IMR-90 (cell line): ENCODE results near the gene TTF1. TPM values are rescaled to one million over a fixed set of nuclear protein-coding genes. Genes with fewer than 3 reads are reported as not detected.

Experiments
- ATAC-seq: fragments of 200-7000 bp; cut with Tn5 transposase; 2 replicates; pipeline ENCODE4 v1.9.1; 2020; ENCODE audit warnings: low read depth, mild to moderate bottlenecking, moderate library complexity
- BruUV-seq: library from RNA; stranded (reverse); fragments of 400-500 nt; replicated peaks from 2 replicates; lab custom pipeline; 2021; lab: Mats Ljungman, UMichigan
- CTCF ChIA-PET: fragments of 300-600 bp; formaldehyde crosslinking; extraction: SDS; loops from one replicate; lab custom pipeline; 2021; ENCODE audit warnings: antibody characterized with exemption; lab: Yijun Ruan, JAX
- POLR2A ChIA-PET: fragments of 300-600 bp; sonication (Branson Sonifier 250); formaldehyde crosslinking; loops from one replicate; lab custom pipeline; 2022; ENCODE audit warnings: antibody characterized with exemption; ENCODE audit not compliant: unreplicated experiment; lab: Charles Lee
- DNase-seq: peaks from one replicate; pipeline ENCODE4 v3.0.0; 2013
- H2AFZ ChIP-seq: replicated peaks from 2 replicates; pipeline ENCODE3; 2013; ENCODE audit warnings: low read length, mild to moderate bottlenecking; ENCODE audit not compliant: poor library complexity
- H2AK5ac ChIP-seq: 2 replicates; pipeline ENCODE4 v1.6.1; 2013; ENCODE audit warnings: low read depth, low read length, inconsistent platforms
- H2AK9ac ChIP-seq: replicated peaks from 2 replicates; pipeline ENCODE3; 2013; ENCODE audit warnings: mild to moderate bottlenecking, low read depth, low read length, moderate library complexity; ENCODE audit not compliant: poor library complexity
- H2BK120ac ChIP-seq: 2 replicates; pipeline ENCODE4 v1.6.1; 2013; ENCODE audit warnings: low read depth, low read length, inconsistent platforms
- H2BK15ac ChIP-seq: 3 replicates; pipeline ENCODE4 v1.6.1; 2013; ENCODE audit warnings: low read depth, low read length, inconsistent platforms
- H2BK20ac ChIP-seq: 2 replicates; pipeline ENCODE4 v1.6.1; 2013; ENCODE audit warnings: low read depth, mild to moderate bottlenecking, inconsistent platforms, low read length, moderate library complexity
- H2BK5ac ChIP-seq: 2 replicates; pipeline ENCODE4 v1.6.1; 2013; ENCODE audit warnings: mild to moderate bottlenecking, low read depth, low read length, inconsistent platforms; ENCODE audit not compliant: poor library complexity, severe bottlenecking
- H3K14ac ChIP-seq: replicated peaks from 2 replicates; pipeline ENCODE4 v1.6.1; 2013; ENCODE audit warnings: low read depth, low read length, inconsistent platforms
- H3K18ac ChIP-seq: 2 replicates; pipeline ENCODE4 v1.6.1; 2013; ENCODE audit warnings: low read depth, low read length, control low read depth
- H3K23ac ChIP-seq: 2 replicates; pipeline ENCODE4 v1.6.1; 2013; ENCODE audit warnings: low read depth, low read length, inconsistent platforms
- H3K27ac ChIP-seq: 2 replicates; pipeline ENCODE4 v1.5.1; 2013; ENCODE audit warnings: mild to moderate bottlenecking, control low read depth, low read length; ENCODE audit not compliant: insufficient read depth
- H3K27me3 ChIP-seq: 2 replicates; pipeline ENCODE4 v1.6.1; 2013; ENCODE audit warnings: low read length; ENCODE audit not compliant: control insufficient read depth, insufficient read depth
- H3K36me3 ChIP-seq: 2 replicates; pipeline ENCODE4 v1.6.1; 2013; ENCODE audit warnings: low read length, mixed read lengths; ENCODE audit not compliant: control insufficient read depth, insufficient read depth
- H3K4ac ChIP-seq: 2 replicates; pipeline ENCODE4 v1.6.1; 2013; ENCODE audit warnings: low read depth, low read length, inconsistent platforms
- H3K4me1 ChIP-seq: 2 replicates; pipeline ENCODE4 v1.6.1; 2013; ENCODE audit warnings: low read length, mixed read lengths; ENCODE audit not compliant: control insufficient read depth, insufficient read depth
- H3K4me2 ChIP-seq: 2 replicates; pipeline ENCODE4 v1.6.1; 2013; ENCODE audit warnings: low read depth, mild to moderate bottlenecking, control low read depth, low read length, moderate library complexity
- H3K4me3 ChIP-seq: 2 replicates; pipeline ENCODE4 v1.5.1; 2013; ENCODE audit warnings: low read depth, mild to moderate bottlenecking, control low read depth, low read length, moderate library complexity; ENCODE audit not compliant: insufficient read depth
- H3K56ac ChIP-seq: 2 replicates; pipeline ENCODE4 v1.6.1; 2013; ENCODE audit warnings: low read length, inconsistent platforms; ENCODE audit not compliant: insufficient read depth; ENCODE audit errors: extremely low read depth
- H3K79me1 ChIP-seq, 2 experiments: 2 replicates each; pipeline ENCODE4 v1.6.1; 2013; ENCODE audit warnings: low read length in 2 of 2, inconsistent platforms in 1 of 2, low read depth in 1 of 2
- H3K9ac ChIP-seq: 2 replicates; pipeline ENCODE4 v1.6.1; 2013; ENCODE audit warnings: low read depth, low read length, control low read depth
- H3K9me1 ChIP-seq: 2 replicates; pipeline ENCODE4 v1.6.1; 2013; ENCODE audit warnings: low read length, inconsistent platforms; ENCODE audit not compliant: insufficient read depth
- H3K9me3 ChIP-seq: 2 replicates; pipeline ENCODE4 v1.6.1; 2013; ENCODE audit warnings: low read length; ENCODE audit not compliant: control insufficient read depth, insufficient read depth
- H4K20me1 ChIP-seq: 2 replicates; pipeline ENCODE4 v1.6.1; 2013; ENCODE audit warnings: low read length, inconsistent platforms; ENCODE audit not compliant: insufficient read depth
- H4K5ac ChIP-seq: 2 replicates; pipeline ENCODE4 v1.6.1; 2013; ENCODE audit warnings: mild to moderate bottlenecking, low read depth, low read length, control low read depth
- H4K8ac ChIP-seq, 2 experiments: 2 replicates each; pipeline ENCODE4 v1.6.1; 2013; ENCODE audit warnings: low read depth in 2 of 2, low read length in 2 of 2, control low read depth in 1 of 2, inconsistent platforms in 1 of 2
- H4K91ac ChIP-seq: 2 replicates; pipeline ENCODE4 v1.6.1; 2013; ENCODE audit warnings: low read depth, low read length, inconsistent platforms; ENCODE audit not compliant: insufficient read depth
- BHLHE40 ChIP-seq: fragments of 150-350 bp; IDR thresholded peaks from 2 replicates; pipeline ENCODE4 v1.6.1; 2016; ENCODE audit warnings: mild to moderate bottlenecking, low read depth, low read length
- CEBPB ChIP-seq: IDR thresholded peaks from 2 replicates; pipeline ENCODE4 v1.6.1; 2012; ENCODE audit warnings: low read depth, low read length, improper control_type of control experiment
- MAFK ChIP-seq: IDR thresholded peaks from 2 replicates; pipeline ENCODE4 v1.6.1; 2012; ENCODE audit warnings: low read depth, low read length, improper control_type of control experiment
- MXI1 ChIP-seq: IDR thresholded peaks from 2 replicates; pipeline ENCODE4 v1.6.1; 2012; ENCODE audit warnings: low read depth, mild to moderate bottlenecking, low read length, moderate library complexity, borderline replicate concordance
- RAD21 ChIP-seq: IDR thresholded peaks from 2 replicates; pipeline ENCODE4 v1.6.1; 2012; ENCODE audit warnings: low read length, improper control_type of control experiment
- RCOR1 ChIP-seq: IDR thresholded peaks from 2 replicates; pipeline ENCODE4 v1.6.1; 2012; ENCODE audit warnings: mild to moderate bottlenecking, low read length, improper control_type of control experiment; ENCODE audit not compliant: insufficient replicate concordance
- RFX5 ChIP-seq: IDR thresholded peaks from 2 replicates; pipeline ENCODE4 v1.8.0; 2012; ENCODE audit warnings: low read depth, mild to moderate bottlenecking, low read length, moderate library complexity
- SMC3 ChIP-seq: fragments of 150-350 bp; IDR thresholded peaks from 2 replicates; pipeline ENCODE4 v1.6.1; 2016; ENCODE audit warnings: low read depth, mild to moderate bottlenecking, antibody characterized with exemption, low read length, moderate library complexity
- USF2 ChIP-seq: fragments of 150-350 bp; IDR thresholded peaks from 2 replicates; pipeline ENCODE4 v1.6.1; 2017; ENCODE audit warnings: mild to moderate bottlenecking, antibody characterized with exemption, low read length, low read depth
- WGBS, 2 experiments: methylation state at CpG; one replicate each; pipeline versions ENCODE4 v1.1.5 to v1.1.7; 2013; ENCODE audit warnings: missing lambda C conversion rate in 2 of 2; ENCODE audit not compliant: insufficient read length in 1 of 2; ENCODE audit errors: extremely low coverage in 2 of 2; 5-methylcytosine and 5-hydroxymethylcytosine counted together
- dilution Hi-C: fragments of 300-500 bp; cut with HindIII; formaldehyde crosslinking; loops from one replicate; pipeline ENCODE4 v1.14.3; 2018; ENCODE audit warnings: low sequenced_read_pairs; ENCODE audit not compliant: unreplicated experiment
- in situ Hi-C: fragments of 300-500 bp; cut with MboI; formaldehyde crosslinking; loops from 3 replicates; pipeline ENCODE4 v1.14.3; 2019; ENCODE audit warnings: low sequenced_read_pairs, inconsistent platforms, mixed read lengths
- intact Hi-C: fragments of 100-400 bp; cut with micrococcal nuclease; formaldehyde crosslinking; loops from 2 replicates; pipeline ENCODE4 v1.10.0; 2022
- polyA plus RNA-seq, 3 experiments: library from polyadenylated mRNA; depleted of rRNA; stranded (reverse); fragments of >200 nt; gene quantifications; 2 replicates each; pipeline ENCODE4 v1.2.3, GENCODE V29; 2012; ENCODE audit warnings: low replicate concordance in 1 of 3
- total RNA-seq: library from RNA; depleted of rRNA; stranded (reverse); fragments of >200 nt; gene quantifications from 2 replicates; pipeline ENCODE4 v1.2.3, GENCODE V29; 2012

The TTF1 gene
- total and polyA plus RNA-seq, 2 of the 4 experiments (the other 2 are of a cell fraction) = 6.5 to 12.0 TPM

GRCh38 chr9:132418726-132419363, 12.2 kb upstream of the TTF1 start:
- Histone ChIP-seq H3K9me3 (no peaks in the 10 kb centered on the region), H3K18ac (no peak overlapping the region), H3K23ac (no peak overlapping the region), H2BK5ac (no peak overlapping the region), H4K20me1 (no peaks in the 10 kb centered on the region), H4K91ac (no peak overlapping the region), H4K5ac (no peak overlapping the region), H2AK5ac (no peak overlapping the region), H3K9ac (no peak overlapping the region), H3K27ac (no peak overlapping the region), H3K27me3 (peaks cover 52% of the 10 kb centered on the region), H3K36me3 (no peaks in the 10 kb centered on the region), H3K4me3 (no peak overlapping the region), H4K8ac (no peak overlapping the region), H2AFZ (no peak overlapping the region), H3K9me1 (no peaks in the 10 kb centered on the region), H3K4me2 (no peak overlapping the region), H3K4me1 (no peaks in the 10 kb centered on the region), H3K4ac (no peak overlapping the region), H3K56ac (no peak overlapping the region), H3K14ac (no peak overlapping the region), H2BK20ac (no peak overlapping the region), H2BK15ac (no peak overlapping the region), H2BK120ac (no peak overlapping the region), H3K79me1 (no peaks in the 10 kb centered on the region), H2AK9ac (peak overlapping the region; percentile 9)
- in situ Hi-C loops (no loop called here), dilution Hi-C loops (no loop called here), intact Hi-C loops (loop anchor here (10.0 kb wide), 3 partner anchors 86 to 486 kb away; no protein-coding TSS in a partner anchor)
- DNase-seq (no peak), ATAC-seq (no peak)
- POLR2A ChIA-PET = no interaction called here
- CTCF ChIA-PET = interaction anchor here (0.6 kb wide), 1 partner anchor 12 kb away, joined by 3 read pairs; no protein-coding TSS in a partner anchor
- 80% methylated on average over 1 of the region's 5 CpGs; no CpG with 5 or more reads in 1 of the 2 experiments for WGBS, 2 experiments
- no TSS peak for BruUV-seq
- TF ChIP-seq RAD21 (no peak), USF2 (no peak), MXI1 (no peak), CEBPB (no peak), RCOR1 (no peak), BHLHE40 (no peak), MAFK (no peak), RFX5 (no peak), SMC3 (no peak)
